GM13976 (cell line): ENCODE results near the gene ACAD8.
"Not testable (repeated sequence)": the region's sequence is repeated elsewhere in the genome, so short reads cannot be mapped to it uniquely, and the experiment has no call there.

Source experiments
- DNase-seq: peaks from one replicate; pipeline ENCODE4 v3.0.0; 2012; ENCODE audit warnings: low spot score
- CTCF ChIP-seq: IDR thresholded peaks from 2 replicates; pipeline ENCODE4 v1.5.1; 2012; ENCODE audit warnings: borderline replicate concordance, mild to moderate bottlenecking; ENCODE audit not compliant: insufficient read depth; ENCODE audit errors: extremely low read depth, missing control alignments, control extremely low read depth
- in situ Hi-C: fragments of 300-500 bp; cut with MboI; formaldehyde crosslinking; loops from one replicate; pipeline ENCODE4 v1.12.0; 2022; ENCODE audit warnings: low sequenced_read_pairs, mixed read lengths, inconsistent platforms; ENCODE audit not compliant: unreplicated experiment

The ACAD8 gene

GRCh38 chr11:134276396-134277182, 23.2 kb downstream of the ACAD8 start:
- peak; percentile 49 for DNase-seq
- no peak for TF ChIP-seq CTCF
- in situ Hi-C loops, result no loop called here

- TF ChIP-seq CTCF, result no peak
- in situ Hi-C loops, result no loop called here
- DNase-seq, result no peak
Measured at GRCh38 chr11:134277183-134278001, 24.0 kb downstream of the ACAD8 start.

GRCh38 chr11:134278356-134278755, 25.0 kb downstream of the ACAD8 start:
- TF ChIP-seq CTCF, result no peak
- in situ Hi-C loops, result no loop called here
- no peak for DNase-seq

- in situ Hi-C loops, DNase-seq: not testable (repeated sequence)
Measured at GRCh38 chr11:134281635-134282034, 28.3 kb downstream of the ACAD8 start.

GRCh38 chr11:134282121-134283045, 29.0 kb downstream of the ACAD8 start:
- no peak for DNase-seq
- in situ Hi-C loops, result no loop called here
- no peak for TF ChIP-seq CTCF

GRCh38 chr11:134283461-134284230, 30.3 kb downstream of the ACAD8 start:
- no peak for TF ChIP-seq CTCF
- in situ Hi-C loops, result no loop called here

GRCh38 chr11:134284349-134284748, 31.0 kb downstream of the ACAD8 start:
- DNase-seq, in situ Hi-C loops: not testable (repeated sequence)

More at GRCh38 chr11:134283461-134284230, 30.3 kb downstream of the ACAD8 start:
- no peak for DNase-seq
